GM10266 (cell line): ENCODE results near the gene CYP11A1.

Experiments used
- DNase-seq: peaks from one replicate; pipeline ENCODE4 v3.0.0; 2012; ENCODE audit errors: extremely low spot score
- CTCF ChIP-seq: IDR thresholded peaks from 2 replicates; pipeline ENCODE4 v1.5.1; 2012; ENCODE audit warnings: mild to moderate bottlenecking, low read depth; ENCODE audit not compliant: control insufficient read depth, insufficient read depth; ENCODE audit errors: missing control alignments

The CYP11A1 gene

GRCh38 chr15:74377831-74378766 is 10.7 kb upstream of the CYP11A1 start:
- DNase-seq = no peak
- TF ChIP-seq CTCF = no peak

- DNase-seq = no peak
- no peak for TF ChIP-seq CTCF
Measured at GRCh38 chr15:74376825-74377581, 9.6 kb upstream of the CYP11A1 start.

- no peak for TF ChIP-seq CTCF
Measured at GRCh38 chr15:74376226-74376625, 8.8 kb upstream of the CYP11A1 start.

GRCh38 chr15:74375303-74375693 is 7.9 kb upstream of the CYP11A1 start:
- TF ChIP-seq CTCF = peak; percentile 93
- DNase-seq = peak; percentile 85

More at GRCh38 chr15:74376226-74376625, 8.8 kb upstream of the CYP11A1 start:
- DNase-seq = no peak

GRCh38 chr15:74374648-74375302 is 7.3 kb upstream of the CYP11A1 start:
- no peak for TF ChIP-seq CTCF
- DNase-seq = no peak

GRCh38 chr15:74373731-74374647 is 6.5 kb upstream of the CYP11A1 start:
- TF ChIP-seq CTCF = peak; percentile 91
- DNase-seq = peak; percentile 97
